HG02938 (cell line): ENCODE data around the gene HSCB.
"Not testable (repeated sequence)": the region's sequence is repeated elsewhere in the genome, so short reads cannot be mapped to it uniquely, and the experiment has no call there.

Experiments
- ATAC-seq: cut with Tn5 transposase; IDR thresholded peaks from one replicate; pipeline ENCODE4 v1.9.1; 2021; ENCODE audit warnings: mild to moderate bottlenecking, moderate library complexity; ENCODE audit not compliant: unreplicated experiment

The HSCB gene

GRCh38 chr22:28741785-28742561 is at the start of gene HSCB, which contains the start of gene CHEK2:
HSCB (plus strand) TSS chr22:28742039; CDS start chr22:28742096, 57 bp downstream.
CHEK2 (minus strand) TSS chr22:28741820; CDS start chr22:28734721, 7,099 bp downstream.
- ATAC-seq = peak; percentile 95

- not testable (repeated sequence) for ATAC-seq
Observed at GRCh38 chr22:28693041-28693760, 48.6 kb upstream of the HSCB start.

GRCh38 chr22:28702891-28703290 is 38.9 kb upstream of the HSCB start:
- no peak for ATAC-seq

- ATAC-seq = no peak
Observed at GRCh38 chr22:28703436-28703835, 38.4 kb upstream of the HSCB start.

- no peak for ATAC-seq
Observed at GRCh38 chr22:28706845-28707244, 35.0 kb upstream of the HSCB start.

- no peak for ATAC-seq
Observed at GRCh38 chr22:28710107-28710506, 31.7 kb upstream of the HSCB start.

GRCh38 chr22:28710576-28711191 is 31.2 kb upstream of the HSCB start:
- no peak for ATAC-seq

- no peak for ATAC-seq
Observed at GRCh38 chr22:28711341-28711740, 30.5 kb upstream of the HSCB start.

GRCh38 chr22:28711820-28712777 is 29.7 kb upstream of the HSCB start:
- ATAC-seq = no peak

- ATAC-seq = no peak
Observed at GRCh38 chr22:28714043-28714628, 27.7 kb upstream of the HSCB start.

- no peak for ATAC-seq
Observed at GRCh38 chr22:28715611-28716010, 26.2 kb upstream of the HSCB start.

GRCh38 chr22:28716686-28717085 is 25.2 kb upstream of the HSCB start:
- ATAC-seq = no peak

- no peak for ATAC-seq
Observed at GRCh38 chr22:28718044-28718443, 23.8 kb upstream of the HSCB start.

- no peak for ATAC-seq
Observed at GRCh38 chr22:28728002-28728401, 13.8 kb upstream of the HSCB start.

GRCh38 chr22:28728621-28729313 is 13.1 kb upstream of the HSCB start:
- no peak for ATAC-seq

GRCh38 chr22:28730179-28730578 is 11.7 kb upstream of the HSCB start:
- ATAC-seq = no peak

- ATAC-seq = no peak
Observed at GRCh38 chr22:28734393-28734792, 7.4 kb upstream of the HSCB start.

GRCh38 chr22:28736301-28737155 is 5.3 kb upstream of the HSCB start:
- ATAC-seq = no peak

- ATAC-seq = no peak
Observed at GRCh38 chr22:28737701-28738100, 4.1 kb upstream of the HSCB start.
